Spleen (tissue), 11 donors: Measurements from ENCODE around the gene IL1RL2. TPM values are rescaled to one million over a fixed set of nuclear protein-coding genes. Genes with fewer than 3 reads are reported as not detected.
A peak's percentile ranks its signal among the peaks of the same experiment; 100 is the strongest.

Source experiments
- DNase-seq: peaks from one replicate; pipeline ENCODE4 v3.0.0-alpha.2; 2020
- H3K27ac ChIP-seq, 8 donors: fragments of 200-600 bp; sonication (generic) in 7 of 8; 1 replicate in 4 of 8; 2 replicates in 4 of 8; pipeline versions ENCODE4 v1.5.0 to v1.8.0; 2016 to 2021; ENCODE audit warnings: inconsistent platforms in 4 of 8, mild to moderate bottlenecking in 4 of 8, moderate library complexity in 1 of 8
- H3K27me3 ChIP-seq, 7 donors: fragments of 200-600 bp; sonication (generic) in 6 of 7; replicated peaks in 1 of 7; 1 replicate in 4 of 7; 2 replicates in 3 of 7; pipeline versions ENCODE4 v1.5.0 to v1.8.0; 2016 to 2021; ENCODE audit warnings: inconsistent platforms in 3 of 7, mild to moderate bottlenecking in 1 of 7
- H3K36me3 ChIP-seq, 6 donors: fragments of 200-600 bp; sonication (generic) in 5 of 6; 1 replicate in 4 of 6; 2 replicates in 2 of 6; pipeline versions ENCODE4 v1.5.0 to v1.8.0; 2016 to 2021; ENCODE audit warnings: inconsistent platforms in 2 of 6
- H3K4me1 ChIP-seq, 6 donors: fragments of 200-600 bp; sonication (generic) in 5 of 6; 1 replicate in 3 of 6; 2 replicates in 3 of 6; pipeline versions ENCODE4 v1.5.0 to v1.8.0; 2016 to 2021; ENCODE audit warnings: inconsistent platforms in 3 of 6
- H3K4me3 ChIP-seq, 8 donors: fragments of 200-600 bp; sonication (generic) in 7 of 8; 1 replicate in 4 of 8; 2 replicates in 4 of 8; pipeline versions ENCODE4 v1.5.0 to v1.8.0; 2016 to 2021; ENCODE audit warnings: inconsistent platforms in 4 of 8, mild to moderate bottlenecking in 4 of 8, moderate library complexity in 2 of 8
- H3K9me3 ChIP-seq, 8 donors: fragments of 200-600 bp; sonication (generic) in 7 of 8; 1 replicate in 4 of 8; 2 replicates in 4 of 8; pipeline versions ENCODE4 v1.5.0 to v1.8.0; 2016 to 2021; ENCODE audit warnings: inconsistent platforms in 4 of 8
- CTCF ChIP-seq, 11 experiments: fragments of 200-600 bp in 7 of 11; fragments of 450-650 bp in 4 of 11; sonication (generic) in 4 of 11; IDR thresholded peaks in 8 of 11; conservative IDR thresholded peaks in 3 of 11; 1 replicate in 7 of 11; 2 replicates in 4 of 11; pipeline versions ENCODE4 v1.4.0 to v1.8.0; 2016 to 2021; ENCODE audit warnings: antibody characterized with exemption in 11 of 11, inconsistent platforms in 4 of 11, mild to moderate bottlenecking in 1 of 11
- POLR2A ChIP-seq, 3 donors: fragments of 450-650 bp; IDR thresholded peaks; one replicate each; pipeline ENCODE4 v1.5.1; 2017; ENCODE audit warnings: antibody characterized with exemption in 3 of 3, mild to moderate bottlenecking in 1 of 3
- POLR2AphosphoS5 ChIP-seq, 3 donors: sonication (generic); formaldehyde crosslinking; IDR thresholded peaks; one replicate each; pipeline ENCODE4 v1.5.1; 2017; ENCODE audit warnings: antibody characterized with exemption in 3 of 3
- WGBS, 5 donors: extraction: QIAGEN DNeasy Blood & Tissue Kit in 3 of 5; methylation state at CpG; one replicate each; pipeline versions ENCODE4 v1.1.5 to v1.1.7; 2013 to 2018; 5-methylcytosine and 5-hydroxymethylcytosine counted together
- intact Hi-C: fragments of 100-400 bp; cut with DNase I; formaldehyde crosslinking; loops from one replicate; pipeline ENCODE4 v1.15.0; 2023; ENCODE audit warnings: low total_unique reads
- polyA plus RNA-seq, 3 donors: library from polyadenylated mRNA; stranded (reverse); fragments of 200-250 nt; gene quantifications; one replicate each; pipeline ENCODE4 v1.2.1, GENCODE V29; 2013
- total RNA-seq, 7 donors: library from RNA; depleted of rRNA in 3 of 7; stranded (reverse); fragments of >200 nt in 3 of 7; fragmentation: NEBNext Ultra II Directional in 4 of 7; extraction: Animal tissue kit (Norgen Biotek cat#: 25700) in 4 of 7; gene quantifications; one replicate each; pipeline versions ENCODE4 v1.1.0 to v1.2.1, GENCODE V29; 2016 to 2021
- donor health status: healthy with polysubstance abuse.
- donor health status: DM: no; HTN: no; CAD: no; lungs with moderate emphysema.
- donor health status: DM: no; HTN: no; CAD: no.
- donor health status: Bipolar disorder and iron deficiency.
- donor health status: healthy.
- donor health status: DM: no; HTN: no; CAD: no.
- donor health status: DM: yes; HTN: yes; CAD: no.

IL1RL2 gene
- total and polyA plus RNA-seq, 10 donors = 0.05 to 0.49 (median 0.13) TPM; not detected in 4

- Histone ChIP-seq H3K27ac (no peak overlapping the region), H3K4me1 (peaks cover 0 to 38% (median 27%) of the 10 kb centered on the region in 6 donors), H3K36me3 (no peaks in the 10 kb centered on the region), H3K4me3 (no peak overlapping the region), H3K9me3 (no peaks in the 10 kb centered on the region), H3K27me3 (peaks cover 0 to 4% (median 0%) of the 10 kb centered on the region in 7 donors)
- 86 to 97% (median 91%) methylated on average over 11 of the region's 11 CpGs for WGBS, 5 donors
- TF ChIP-seq POLR2AphosphoS5 (IDR thresholded peaks at IDR 0.05) (no peak), CTCF (IDR thresholded peaks at IDR 0.05 in 8 of 11, conservative IDR thresholded peaks at IDR 0.05 in 3 of 11) (no peak), POLR2A (IDR thresholded peaks at IDR 0.05) (no peak)
- intact Hi-C loops = no loop called here
- no peak for DNase-seq
Measured at GRCh38 chr2:102237176-102237575, 50.4 kb downstream of the IL1RL2 start.

GRCh38 chr2:102238039-102238756, 51.4 kb downstream of the IL1RL2 start:
- Histone ChIP-seq H3K4me3 (no peak overlapping the region), H3K4me1 (peaks cover 0 to 40% (median 27%) of the 10 kb centered on the region in 6 donors), H3K9me3 (no peaks in the 10 kb centered on the region), H3K27ac (peak overlapping the region in 1 of 8 donors; percentile 41), H3K27me3 (peaks cover 0 to 4% (median 0%) of the 10 kb centered on the region in 7 donors), H3K36me3 (no peaks in the 10 kb centered on the region)
- intact Hi-C loops = no loop called here
- WGBS, 5 donors = 49 to 65% (median 57%) methylated on average over 9 to 10 of the region's 10 CpGs
- DNase-seq = no peak
- no peak for TF ChIP-seq POLR2A (IDR thresholded peaks at IDR 0.05)
- peak in 1 of 3 donors; percentile 27 for TF ChIP-seq POLR2AphosphoS5 (IDR thresholded peaks at IDR 0.05)

GRCh38 chr2:102238778-102239177, 52.0 kb downstream of the IL1RL2 start:
- Histone ChIP-seq H3K27me3 (peaks cover 0 to 4% (median 0%) of the 10 kb centered on the region in 7 donors), H3K4me1 (peaks cover 0 to 40% (median 27%) of the 10 kb centered on the region in 6 donors), H3K4me3 (no peak overlapping the region), H3K36me3 (no peaks in the 10 kb centered on the region), H3K9me3 (no peaks in the 10 kb centered on the region), H3K27ac (peak overlapping the region in 1 of 8 donors; percentile 41)
- TF ChIP-seq CTCF (IDR thresholded peaks at IDR 0.05 in 8 of 11, conservative IDR thresholded peaks at IDR 0.05 in 3 of 11) (no peak), POLR2A (IDR thresholded peaks at IDR 0.05) (no peak), POLR2AphosphoS5 (IDR thresholded peaks at IDR 0.05) (no peak)
- no peak for DNase-seq
- WGBS, 5 donors = 94 to 100% (median 97%) methylated on average over 2 of the region's 2 CpGs
- intact Hi-C loops = no loop called here

DNA sequence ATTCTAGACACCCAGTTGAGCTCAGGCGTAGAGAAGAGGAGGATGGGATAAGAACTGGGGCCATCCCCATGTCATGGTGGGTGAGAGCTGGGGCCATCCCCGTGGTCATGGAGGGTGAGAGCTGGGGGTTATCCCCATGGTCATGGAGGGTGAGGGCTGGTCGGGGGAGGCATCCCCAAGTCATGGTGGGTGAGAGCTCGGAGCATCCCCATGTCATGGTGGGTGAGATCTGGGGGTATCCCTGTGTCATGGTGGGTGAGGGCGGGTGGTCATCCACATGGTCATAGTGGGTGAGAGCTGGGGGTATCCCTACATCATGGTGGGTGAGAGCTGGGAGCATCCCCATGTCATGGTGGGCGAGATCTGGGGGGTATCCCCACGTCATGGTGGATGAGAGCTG, 52.5 kb downstream of the IL1RL2 start:
- peaks cover 0 to 4% (median 0%) of the 10 kb centered on the region in 7 donors for H3K27me3 ChIP-seq
- no peak for TF ChIP-seq POLR2A (IDR thresholded peaks at IDR 0.05)
- TF ChIP-seq CTCF (IDR thresholded peaks at IDR 0.05 in 8 of 11, conservative IDR thresholded peaks at IDR 0.05 in 3 of 11) = no peak
- no peak for TF ChIP-seq POLR2AphosphoS5 (IDR thresholded peaks at IDR 0.05)
- DNase-seq = peak; percentile 76
- WGBS, 5 donors = 81 to 97% (median 90%) methylated on average over 7 of the region's 7 CpGs
- H3K9me3 ChIP-seq = no peaks in the 10 kb centered on the region
- intact Hi-C loops = no loop called here
- H3K4me3 ChIP-seq = no peak overlapping the region
- peaks cover 0 to 40% (median 27%) of the 10 kb centered on the region in 6 donors for H3K4me1 ChIP-seq
- peak overlapping the region in 2 of 8 donors; percentile 88 to 91 for H3K27ac ChIP-seq
- no peaks in the 10 kb centered on the region for H3K36me3 ChIP-seq
